HEK293T (cell line): ENCODE measurements around the gene GNAQ.

Experiments used
- CTCF ChIA-PET: fragments of 350-600 bp; formaldehyde crosslinking; extraction: SDS; loops from one replicate; lab custom pipeline; 2021; ENCODE audit warnings: antibody characterized with exemption, inconsistent platforms; lab: Yijun Ruan, JAX
- POLR2A ChIA-PET: fragments of 350-600 bp; formaldehyde crosslinking; extraction: SDS; loops from one replicate; lab custom pipeline; 2020; ENCODE audit warnings: antibody characterized with exemption, inconsistent platforms; lab: Yijun Ruan, JAX
- DNase-seq: peaks from one replicate; pipeline ENCODE4 v3.0.0; 2012; ENCODE audit warnings: mixed read lengths; ENCODE audit errors: extremely low spot score
- ARNT ChIP-seq: fragments of 450-650 bp; IDR thresholded peaks from 2 replicates; pipeline ENCODE4 v1.6.1; 2017; ENCODE audit warnings: mild to moderate bottlenecking
- BHLHE40 ChIP-seq: fragments of 450-650 bp; IDR thresholded peaks from 2 replicates; pipeline ENCODE4 v1.6.1; 2016; ENCODE audit warnings: mild to moderate bottlenecking, moderate library complexity, borderline replicate concordance
- CTBP1 ChIP-seq: fragments of 450-650 bp; IDR thresholded peaks from 2 replicates; pipeline ENCODE4 v1.6.1; 2016; ENCODE audit warnings: borderline replicate concordance
- ELF4 ChIP-seq: fragments of 450-650 bp; IDR thresholded peaks from 2 replicates; pipeline ENCODE4 v1.6.1; 2017; ENCODE audit warnings: antibody characterized with exemption
- FOXA1 ChIP-seq: fragments of 450-650 bp; IDR thresholded peaks from 2 replicates; pipeline ENCODE4 v1.6.1; 2016; ENCODE audit warnings: mild to moderate bottlenecking
- FOXK2 ChIP-seq: fragments of 450-650 bp; IDR thresholded peaks from 2 replicates; pipeline ENCODE4 v1.6.1; 2016; ENCODE audit warnings: mild to moderate bottlenecking
- FOXM1 ChIP-seq: fragments of 450-650 bp; IDR thresholded peaks from 2 replicates; pipeline ENCODE4 v1.6.1; 2017; ENCODE audit warnings: mild to moderate bottlenecking, borderline replicate concordance
- HDGF ChIP-seq: fragments of 450-650 bp; IDR thresholded peaks from 2 replicates; pipeline ENCODE4 v1.6.1; 2017; ENCODE audit warnings: antibody characterized with exemption, borderline replicate concordance
- L3MBTL2 ChIP-seq: fragments of 450-650 bp; conservative IDR thresholded peaks from 2 replicates; pipeline ENCODE4 v1.6.1; 2016; ENCODE audit warnings: mild to moderate bottlenecking
- LEF1 ChIP-seq: fragments of 450-650 bp; IDR thresholded peaks from 2 replicates; pipeline ENCODE4 v1.6.1; 2017; ENCODE audit warnings: mild to moderate bottlenecking, borderline replicate concordance
- NFRKB ChIP-seq: fragments of 450-650 bp; IDR thresholded peaks from 2 replicates; pipeline ENCODE4 v1.6.1; 2016; ENCODE audit warnings: mild to moderate bottlenecking, moderate library complexity
- PKNOX1 ChIP-seq: fragments of 450-650 bp; IDR thresholded peaks from 2 replicates; pipeline ENCODE4 v1.6.1; 2016
- SP1 ChIP-seq: fragments of 450-650 bp; IDR thresholded peaks from 2 replicates; pipeline ENCODE4 v1.6.1; 2017
- SUZ12 ChIP-seq: fragments of 450-650 bp; IDR thresholded peaks from 2 replicates; pipeline ENCODE4 v1.6.1; 2016; ENCODE audit warnings: mild to moderate bottlenecking
- TARDBP ChIP-seq: fragments of 450-650 bp; IDR thresholded peaks from 2 replicates; pipeline ENCODE4 v1.6.1; 2016
- ZNF384 ChIP-seq: fragments of 450-650 bp; IDR thresholded peaks from 2 replicates; pipeline ENCODE4 v1.6.1; 2016

Gene GNAQ

DNA sequence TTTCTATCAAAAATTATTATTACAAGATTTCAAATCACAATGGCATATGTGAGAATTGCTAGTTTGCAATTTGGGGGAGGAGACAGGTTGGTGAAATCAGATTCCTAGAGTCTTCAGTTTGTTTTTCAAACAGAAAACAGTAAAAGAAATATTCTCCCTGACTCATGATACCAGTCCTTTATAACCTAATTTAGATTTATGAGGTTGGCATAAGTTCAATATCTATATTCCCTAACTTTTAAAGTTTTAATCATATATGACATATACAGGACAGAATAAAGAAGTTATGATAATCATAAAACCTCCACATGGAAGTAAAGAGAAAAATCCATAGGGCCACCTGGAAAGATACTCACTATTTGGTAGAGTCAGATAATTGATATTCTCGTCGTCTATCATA, 216.4 kb downstream of the GNAQ start:
- TF ChIP-seq SUZ12 = no peak
- no peak for TF ChIP-seq L3MBTL2
- TF ChIP-seq FOXK2 = no peak
- TF ChIP-seq HDGF = no peak
- TF ChIP-seq ARNT = no peak
- no peak for TF ChIP-seq TARDBP
- POLR2A ChIA-PET = no interaction called here
- DNase-seq = no peak
- CTCF ChIA-PET = no interaction called here

DNA sequence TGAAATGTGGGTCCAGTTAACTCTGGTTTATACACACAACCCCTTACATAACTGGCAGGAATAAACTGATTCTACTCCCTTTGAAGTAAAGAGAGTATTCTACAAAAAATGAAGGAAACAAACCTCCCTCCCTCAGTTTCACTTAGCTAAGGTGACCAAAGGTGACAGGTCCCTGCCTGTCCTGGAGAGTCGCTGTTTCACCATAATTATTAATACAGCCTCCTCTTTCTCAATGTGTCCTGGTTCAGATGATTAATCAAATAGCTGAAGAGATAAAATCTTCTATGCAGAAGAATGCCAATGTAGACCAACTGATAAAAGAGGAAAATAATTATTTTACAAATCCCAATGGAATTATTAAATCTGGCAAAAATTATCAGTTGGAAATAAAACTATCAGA, 219.8 kb downstream of the GNAQ start:
- no peak for TF ChIP-seq SP1
- TF ChIP-seq LEF1 = no peak
- no peak for TF ChIP-seq FOXA1
- TF ChIP-seq HDGF = no peak
- TF ChIP-seq PKNOX1 = no peak
- TF ChIP-seq ARNT = no peak
- no peak for TF ChIP-seq TARDBP
- TF ChIP-seq ZNF384 = no peak
- no peak for DNase-seq
- ChIA-PET CTCF (no interaction called here), POLR2A (no interaction called here)

- TF ChIP-seq BHLHE40 (no peak), FOXM1 (no peak), ARNT (no peak), TARDBP (no peak), HDGF (no peak), ELF4 (no peak)
- no peak for DNase-seq
- ChIA-PET POLR2A (no interaction called here), CTCF (no interaction called here)
Observed at GRCh38 chr9:77810637-77811119, 220.9 kb downstream of the GNAQ start.

DNA sequence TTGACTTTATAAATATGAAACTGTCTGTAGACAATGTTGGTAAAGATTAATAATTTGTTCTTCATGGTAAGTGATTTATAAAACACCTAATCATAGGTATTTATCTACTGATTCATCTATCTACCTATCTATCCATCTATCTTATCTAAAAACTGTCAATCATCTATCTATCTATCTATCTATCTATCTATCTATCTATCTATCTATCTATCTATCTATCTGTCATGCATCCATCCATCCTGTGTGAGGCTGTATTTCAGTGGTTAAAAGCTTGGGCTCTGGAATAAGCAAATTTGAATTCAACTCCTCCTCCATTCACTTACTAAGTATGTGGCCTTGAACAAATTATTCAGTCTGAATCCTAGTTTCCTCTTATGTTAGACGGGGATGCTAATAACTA, 221.6 kb downstream of the GNAQ start:
- POLR2A ChIA-PET = no interaction called here
- TF ChIP-seq BHLHE40 = no peak
- TF ChIP-seq ELF4 = no peak
- TF ChIP-seq LEF1 = no peak
- no peak for TF ChIP-seq SUZ12
- TF ChIP-seq HDGF = no peak
- no peak for TF ChIP-seq SP1
- no peak for TF ChIP-seq TARDBP
- no peak for TF ChIP-seq FOXK2
- no peak for TF ChIP-seq L3MBTL2
- no peak for TF ChIP-seq ZNF384
- TF ChIP-seq PKNOX1 = no peak
- TF ChIP-seq ARNT = no peak
- TF ChIP-seq FOXA1 = no peak
- TF ChIP-seq NFRKB = no peak
- no peak for TF ChIP-seq CTBP1
- CTCF ChIA-PET = no interaction called here
- no peak for DNase-seq

DNA sequence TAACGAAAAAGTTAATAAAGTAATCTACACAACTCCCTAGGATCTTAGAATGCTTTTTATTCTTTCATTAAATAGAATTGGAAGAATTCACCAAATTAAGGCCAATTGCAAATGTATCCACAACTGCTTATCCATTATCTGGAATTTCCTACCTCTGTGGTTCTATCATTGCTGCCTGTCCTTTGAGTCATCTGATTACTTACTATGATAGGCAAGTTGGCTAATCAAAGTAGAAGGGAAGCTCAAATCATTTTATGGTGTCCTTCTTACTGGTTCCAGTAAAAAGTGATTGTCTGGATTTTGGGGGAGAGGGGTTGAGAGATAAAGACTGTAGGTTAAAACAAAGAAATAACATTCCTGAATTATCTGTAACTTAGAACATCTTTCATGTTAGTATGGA, 222.1 kb downstream of the GNAQ start:
- POLR2A ChIA-PET = no interaction called here
- DNase-seq = no peak
- TF ChIP-seq FOXA1 = no peak
- no peak for TF ChIP-seq SUZ12
- no peak for TF ChIP-seq CTBP1
- TF ChIP-seq ELF4 = no peak
- TF ChIP-seq L3MBTL2 = no peak
- no peak for TF ChIP-seq HDGF
- no peak for TF ChIP-seq NFRKB
- TF ChIP-seq PKNOX1 = no peak
- TF ChIP-seq BHLHE40 = no peak
- TF ChIP-seq ZNF384 = no peak
- no peak for TF ChIP-seq TARDBP
- TF ChIP-seq FOXK2 = no peak
- no peak for TF ChIP-seq SP1
- TF ChIP-seq ARNT = no peak
- TF ChIP-seq LEF1 = no peak
- TF ChIP-seq FOXM1 = no peak
- CTCF ChIA-PET = no interaction called here

GRCh38 chr9:77808751-77809081, 222.9 kb downstream of the GNAQ start:
- ChIA-PET CTCF (no interaction called here), POLR2A (no interaction called here)
- no peak for TF ChIP-seq LEF1
- no peak for TF ChIP-seq HDGF
- TF ChIP-seq ELF4 = no peak
- TF ChIP-seq L3MBTL2 = no peak
- TF ChIP-seq TARDBP = no peak
- no peak for DNase-seq
